Embryonic facial prominence (tissue), 1 donor: Measurements from ENCODE around the gene DPM2.

Experiments
- DNase-seq: peaks from one replicate; pipeline ENCODE4 v3.0.0-alpha.2; 2016; ENCODE audit errors: extremely low spot score

Gene DPM2

DNA sequence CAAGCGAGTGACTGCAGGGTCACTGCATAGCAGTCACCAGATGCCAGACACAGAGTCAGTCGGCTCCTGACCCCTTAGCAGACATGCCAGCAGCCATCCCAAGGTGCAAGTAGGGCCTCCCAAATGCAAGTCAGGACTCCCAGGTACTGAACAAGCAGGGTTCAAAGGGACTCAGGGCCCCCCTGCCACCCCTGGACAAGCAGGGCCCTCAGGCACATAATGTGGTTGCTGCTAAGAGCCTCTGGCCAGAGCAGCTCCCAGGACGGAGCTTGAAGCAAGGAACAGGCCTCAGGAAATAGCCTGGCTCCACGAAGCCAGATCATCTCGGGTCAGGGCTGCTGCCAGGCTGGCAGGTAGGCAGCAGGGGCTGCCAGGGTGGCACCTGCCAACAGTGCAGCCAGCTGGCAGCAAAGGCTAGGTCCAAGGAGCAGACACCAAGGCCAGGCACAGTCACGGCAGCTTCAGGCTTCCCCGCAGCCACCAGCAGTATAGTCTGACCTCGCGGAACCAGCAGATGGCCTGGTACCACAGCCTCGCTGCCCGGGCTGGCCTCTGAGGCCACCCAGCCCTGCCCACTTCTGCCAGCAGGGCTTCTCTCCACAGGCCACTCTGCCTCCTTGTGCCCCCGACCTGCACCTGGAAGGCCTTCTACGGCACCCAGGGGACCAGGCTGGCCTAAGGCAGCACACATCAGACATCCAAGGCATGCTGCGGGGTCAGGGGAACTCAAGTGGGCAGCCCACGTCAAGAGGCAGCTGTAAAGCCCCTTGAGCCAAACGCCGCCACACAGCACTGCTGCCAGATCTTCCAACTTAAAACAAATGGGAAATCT, 35.7 kb upstream of the DPM2 start:
- no peak for DNase-seq

DNA sequence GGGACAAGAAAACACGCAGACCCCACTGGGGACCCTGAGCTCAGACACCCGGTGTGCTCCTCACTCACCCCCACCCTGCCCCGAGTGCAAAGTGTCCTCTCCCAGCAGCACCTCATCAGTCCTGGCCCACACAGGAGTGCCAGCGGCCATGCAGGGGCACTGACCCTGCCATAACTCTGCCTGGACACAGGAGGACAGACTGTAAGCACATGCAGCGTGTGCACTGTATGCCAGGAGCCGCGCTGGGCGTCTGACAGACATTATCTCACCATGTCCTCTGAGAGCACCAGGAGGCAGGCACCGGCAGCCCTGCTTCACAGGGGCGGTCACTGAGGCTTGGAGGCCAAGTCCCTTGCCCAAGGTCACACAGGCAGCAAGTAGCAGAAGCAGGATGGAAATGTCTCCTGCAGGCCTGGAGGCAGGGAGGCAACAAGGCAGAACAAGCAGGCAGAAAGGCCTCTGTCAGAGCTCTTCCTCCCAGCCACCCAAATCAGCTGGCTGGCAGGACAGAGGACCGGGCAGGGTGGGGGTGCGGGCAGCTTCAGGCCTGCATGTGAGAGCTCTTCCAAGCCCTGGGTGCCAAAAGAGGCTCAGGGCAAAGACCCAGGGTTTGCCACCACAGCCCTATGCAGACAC, 34.7 kb upstream of the DPM2 start:
- DNase-seq: no peak

- DNase-seq: no peak
Observed at GRCh38 chr9:127971357-127972235, 33.9 kb upstream of the DPM2 start.

GRCh38 chr9:127970401-127971313, 33.0 kb upstream of the DPM2 start:
- DNase-seq: no peak

GRCh38 chr9:127968700-127969383, 31.2 kb upstream of the DPM2 start:
- DNase-seq: no peak

DNA sequence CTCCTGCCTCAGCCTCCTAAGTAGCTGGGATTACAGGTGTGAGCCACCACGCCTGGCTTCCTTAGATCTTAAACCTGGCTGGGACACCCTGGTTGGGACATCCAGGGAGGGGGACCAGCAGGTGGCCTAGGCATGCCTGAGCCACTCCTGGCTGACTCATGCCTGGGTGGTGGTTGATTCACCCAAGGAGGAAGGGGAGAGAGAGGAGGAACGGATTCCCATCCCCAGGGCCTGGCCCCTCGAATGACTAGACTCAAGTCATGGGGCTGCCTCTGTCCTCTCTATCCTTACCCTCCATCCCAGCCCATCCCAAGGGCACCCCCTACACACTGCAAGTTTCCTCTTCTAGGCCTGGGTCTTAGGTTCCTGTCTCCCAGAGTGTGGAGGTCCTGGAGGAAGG, 30.4 kb upstream of the DPM2 start:
- no peak for DNase-seq

- DNase-seq: no peak
Observed at GRCh38 chr9:127967151-127967809, 29.6 kb upstream of the DPM2 start.

DNA sequence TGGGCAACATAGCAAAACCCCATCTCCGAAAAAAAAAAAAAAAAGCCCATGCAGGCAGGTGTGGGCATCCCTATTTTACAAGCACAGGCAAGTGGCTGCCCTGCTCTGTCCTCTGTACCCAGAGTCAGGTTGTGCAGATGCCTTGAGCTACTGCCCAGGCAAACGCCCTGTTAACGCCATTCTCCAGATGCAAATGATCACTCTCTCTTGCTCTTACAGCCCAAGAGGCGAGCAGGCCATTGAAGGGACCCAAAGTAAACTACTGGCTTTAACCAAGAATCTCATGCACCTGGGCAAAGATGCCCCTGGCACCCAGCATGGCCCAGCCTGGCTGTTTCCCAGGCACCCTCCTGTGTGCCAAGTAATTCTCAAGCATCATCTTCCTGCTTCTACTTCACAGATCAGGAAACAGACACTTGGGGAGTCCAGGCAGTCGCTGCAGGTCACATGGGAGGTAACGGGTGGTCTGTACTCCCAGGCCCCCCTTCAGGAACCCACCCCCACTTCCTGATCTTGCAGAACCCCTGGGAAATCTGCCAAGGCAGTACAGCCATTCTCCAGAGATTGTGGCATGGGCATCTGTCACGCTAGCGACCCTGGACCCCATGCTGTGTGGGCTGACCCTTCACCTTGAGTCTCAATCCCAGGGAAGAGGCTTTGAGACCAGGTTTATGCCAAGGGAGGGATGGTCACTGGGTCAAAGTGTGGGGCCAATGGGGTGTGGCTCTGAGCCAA, 28.9 kb upstream of the DPM2 start:
- DNase-seq: no peak

- DNase-seq: no peak
Observed at GRCh38 chr9:127965953-127966352, 28.3 kb upstream of the DPM2 start.

DNA sequence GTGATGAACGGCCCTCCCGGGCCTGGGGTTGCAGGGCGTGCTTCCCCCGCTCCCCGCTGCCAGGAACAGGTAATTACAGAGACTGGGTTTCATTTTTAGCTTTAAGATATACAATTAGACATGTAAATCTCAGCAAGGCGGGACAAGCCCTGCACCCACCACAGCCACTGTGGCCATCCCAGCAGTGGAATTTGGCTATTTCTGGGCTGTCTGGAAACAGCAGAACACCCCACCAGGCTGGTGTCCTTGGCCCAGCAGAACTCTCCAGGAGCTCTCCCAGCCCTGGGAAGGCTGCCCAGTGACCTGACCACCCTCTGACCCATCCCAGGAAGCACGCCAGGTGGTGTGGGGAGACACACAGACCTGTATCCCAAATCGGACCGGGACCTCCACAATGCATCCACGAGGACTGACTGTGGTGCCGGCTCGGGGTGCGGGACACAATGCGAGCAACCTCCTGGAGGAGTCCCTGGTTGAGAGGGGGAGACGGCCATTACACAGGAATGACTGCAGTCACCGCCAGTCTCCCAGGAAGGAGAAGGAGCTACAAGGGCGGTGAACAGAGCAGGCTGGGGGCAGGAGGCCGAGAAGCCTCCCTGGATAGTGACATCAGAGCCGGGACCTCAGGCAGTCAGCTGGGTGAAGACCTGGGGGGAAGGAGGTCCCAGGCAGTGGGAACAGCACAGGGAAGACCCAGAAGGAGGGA, 25.9 kb upstream of the DPM2 start:
- DNase-seq: no peak

GRCh38 chr9:127963041-127963358, 25.3 kb upstream of the DPM2 start:
- DNase-seq: no peak

GRCh38 chr9:127962278-127962677, 24.6 kb upstream of the DPM2 start:
- no peak for DNase-seq

- DNase-seq: no peak
Observed at GRCh38 chr9:127961613-127962155, 24.0 kb upstream of the DPM2 start.

GRCh38 chr9:127961155-127961490, 23.5 kb upstream of the DPM2 start:
- no peak for DNase-seq

DNA sequence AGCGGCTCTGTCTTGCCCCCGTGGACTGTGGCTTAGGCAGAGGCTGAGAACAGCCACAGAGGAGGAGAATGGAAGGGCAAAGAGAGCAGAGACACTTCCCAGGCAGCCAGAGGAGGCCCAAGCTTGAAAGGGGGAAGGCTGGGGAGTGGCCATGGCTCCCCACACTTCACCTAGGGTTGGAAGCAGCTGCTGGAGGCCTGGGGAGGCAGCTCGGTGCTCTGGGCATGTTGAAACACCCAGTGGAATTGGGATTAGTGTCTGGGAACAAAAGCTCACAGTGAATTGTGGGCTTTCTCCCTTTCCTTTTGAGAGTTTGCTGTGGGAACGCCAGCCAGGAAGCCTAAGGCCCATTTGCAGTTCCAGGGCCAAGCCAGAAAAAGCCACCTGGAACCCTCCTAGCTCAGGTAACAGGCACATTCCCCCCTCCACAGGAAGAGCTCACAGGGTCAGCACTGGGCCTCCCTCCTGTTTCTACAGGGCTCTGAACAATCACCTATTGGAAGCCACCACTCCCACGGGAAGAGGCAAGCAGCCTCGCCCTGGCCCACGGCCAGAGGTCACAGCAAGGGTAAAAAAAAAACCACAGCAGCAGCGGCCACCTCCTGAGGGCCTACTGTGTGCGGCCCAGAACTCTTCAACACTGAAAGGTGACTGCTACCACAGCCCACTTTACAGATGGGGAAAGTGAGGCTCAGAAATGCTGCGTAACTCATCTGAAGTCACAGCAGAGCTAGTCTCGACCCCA, 22.9 kb upstream of the DPM2 start:
- DNase-seq: no peak

DNA sequence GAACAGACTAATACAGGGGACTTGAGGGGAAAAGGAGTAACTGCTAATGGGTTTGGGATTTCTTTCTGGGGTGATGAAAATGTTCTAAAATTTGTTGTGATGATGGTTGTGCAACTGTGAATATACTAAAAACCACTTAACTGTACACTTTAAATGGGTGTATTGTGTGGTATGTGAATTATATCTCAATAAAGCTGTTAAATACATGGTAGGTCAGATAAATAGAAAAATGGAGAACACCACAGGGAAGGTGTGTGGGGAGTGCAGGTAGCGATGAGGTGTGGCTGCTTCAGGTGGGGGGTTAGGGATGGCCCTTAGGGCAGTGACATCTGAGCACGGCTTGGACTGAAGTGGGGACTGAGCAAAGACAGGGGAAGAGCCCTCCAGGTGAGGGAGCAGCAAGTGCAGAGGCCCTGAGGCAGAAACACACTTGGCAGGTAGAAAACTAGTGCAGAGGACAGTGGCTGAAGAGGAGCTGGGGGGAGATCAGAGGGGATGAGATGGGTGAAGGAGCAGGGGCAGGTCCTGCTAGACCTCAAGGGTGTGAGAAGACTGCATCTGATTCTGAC, 22.3 kb upstream of the DPM2 start:
- DNase-seq: no peak

DNA sequence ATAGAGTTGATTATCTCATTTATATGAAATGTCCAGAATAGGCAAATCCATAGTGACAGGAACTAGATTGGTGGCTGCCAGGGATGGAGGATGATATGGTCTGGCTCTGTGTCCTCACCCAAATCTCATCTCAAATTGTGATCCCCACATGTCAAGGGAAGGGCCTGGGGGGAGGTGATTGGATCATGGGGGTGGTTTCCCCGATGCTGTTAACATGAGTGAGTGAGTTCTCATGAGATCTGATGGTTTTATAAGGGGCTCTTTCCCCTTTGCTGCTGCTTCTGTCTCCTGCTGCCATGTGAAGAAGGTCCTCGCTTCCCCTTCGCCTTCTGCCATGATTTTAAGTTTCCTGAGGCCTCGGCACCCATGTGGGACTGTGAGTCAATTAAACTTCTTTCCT, 21.7 kb upstream of the DPM2 start:
- DNase-seq: no peak

DNA sequence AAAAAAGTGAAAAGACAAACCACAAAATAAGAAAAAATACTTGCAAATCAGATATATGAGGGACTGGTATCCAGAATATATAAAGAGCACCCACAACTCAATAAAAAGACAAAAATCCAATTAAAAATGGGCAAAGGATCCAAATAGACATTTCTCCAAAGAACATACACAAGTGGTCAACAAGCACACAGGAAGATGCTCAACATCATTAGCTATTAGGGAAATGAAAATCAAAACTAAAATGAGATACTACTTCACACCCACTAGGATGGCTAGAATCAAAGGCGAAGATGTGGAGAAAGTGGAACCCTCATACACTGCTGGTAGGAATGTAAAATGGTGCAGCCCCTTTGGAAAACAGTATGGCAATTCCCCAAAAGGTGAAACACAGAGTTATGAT, 21.1 kb upstream of the DPM2 start:
- no peak for DNase-seq
